DOHH2 (cell line): ENCODE data around the gene NRDE2.

Experiments
- EZH2phosphoT487 ChIP-seq: fragments of 200-600 bp; sonication (generic); IDR thresholded peaks from 2 replicates; pipeline ENCODE4 v1.6.1; 2017; ENCODE audit warnings: borderline replicate concordance, mild to moderate bottlenecking, antibody characterized with exemption, low read length, moderate library complexity, mixed read lengths
- TF ChIP-seq, protein P1 (sequence below): fragments of 200-600 bp; sonication (generic); IDR thresholded peaks from one replicate; pipeline ENCODE4 v1.5.1; 2014; ENCODE audit warnings: antibody characterized with exemption, mild to moderate bottlenecking, low read depth, low read length; ENCODE audit not compliant: poor library complexity, severe bottlenecking

DNA sequence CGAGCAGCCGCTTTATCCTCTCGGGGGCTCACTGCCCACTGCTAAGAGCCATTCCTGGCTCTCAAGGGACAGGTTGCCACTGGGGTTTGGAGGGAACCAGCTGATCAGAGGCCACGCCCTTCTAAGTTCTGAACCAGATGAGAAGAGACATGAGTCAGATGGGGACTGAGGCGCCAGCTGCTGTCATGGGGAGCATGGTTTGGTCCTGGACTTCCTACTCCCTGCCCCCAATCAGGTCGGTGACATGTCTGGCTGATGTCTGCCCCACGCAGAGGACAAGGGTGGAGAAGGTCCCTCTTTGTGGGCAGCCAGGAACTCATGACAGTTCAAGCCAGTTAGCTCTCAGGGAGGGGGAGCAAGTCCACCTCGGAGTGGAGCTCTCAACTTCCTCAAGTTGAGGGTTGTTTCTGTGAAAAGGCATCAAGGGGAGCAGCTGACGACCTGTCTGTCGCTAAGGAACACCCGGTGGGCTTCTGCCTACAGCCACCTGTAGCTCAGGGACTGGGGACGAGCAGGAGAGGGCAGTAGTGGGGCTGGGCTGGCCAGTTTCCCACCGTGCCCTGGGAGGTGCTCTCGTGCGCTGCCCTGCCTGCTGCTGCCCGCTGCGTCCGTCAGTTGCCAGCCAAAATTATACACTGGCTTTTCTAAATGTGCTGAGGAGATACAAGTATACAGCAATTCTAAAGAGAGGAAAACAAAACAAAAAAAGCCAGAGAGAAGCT lies 54.9 kb downstream of the NRDE2 start:
- TF ChIP-seq EZH2phosphoT487: no peak
- TF ChIP-seq, protein P1, sequence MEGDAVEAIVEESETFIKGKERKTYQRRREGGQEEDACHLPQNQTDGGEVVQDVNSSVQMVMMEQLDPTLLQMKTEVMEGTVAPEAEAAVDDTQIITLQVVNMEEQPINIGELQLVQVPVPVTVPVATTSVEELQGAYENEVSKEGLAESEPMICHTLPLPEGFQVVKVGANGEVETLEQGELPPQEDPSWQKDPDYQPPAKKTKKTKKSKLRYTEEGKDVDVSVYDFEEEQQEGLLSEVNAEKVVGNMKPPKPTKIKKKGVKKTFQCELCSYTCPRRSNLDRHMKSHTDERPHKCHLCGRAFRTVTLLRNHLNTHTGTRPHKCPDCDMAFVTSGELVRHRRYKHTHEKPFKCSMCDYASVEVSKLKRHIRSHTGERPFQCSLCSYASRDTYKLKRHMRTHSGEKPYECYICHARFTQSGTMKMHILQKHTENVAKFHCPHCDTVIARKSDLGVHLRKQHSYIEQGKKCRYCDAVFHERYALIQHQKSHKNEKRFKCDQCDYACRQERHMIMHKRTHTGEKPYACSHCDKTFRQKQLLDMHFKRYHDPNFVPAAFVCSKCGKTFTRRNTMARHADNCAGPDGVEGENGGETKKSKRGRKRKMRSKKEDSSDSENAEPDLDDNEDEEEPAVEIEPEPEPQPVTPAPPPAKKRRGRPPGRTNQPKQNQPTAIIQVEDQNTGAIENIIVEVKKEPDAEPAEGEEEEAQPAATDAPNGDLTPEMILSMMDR: no peak
